GM19043 (cell line): ENCODE data around the gene ALOX12.

Experiments used
- ATAC-seq: cut with Tn5 transposase; IDR thresholded peaks from one replicate; pipeline ENCODE4 v1.9.1; 2021; ENCODE audit warnings: low read depth; ENCODE audit not compliant: unreplicated experiment

Gene ALOX12

DNA sequence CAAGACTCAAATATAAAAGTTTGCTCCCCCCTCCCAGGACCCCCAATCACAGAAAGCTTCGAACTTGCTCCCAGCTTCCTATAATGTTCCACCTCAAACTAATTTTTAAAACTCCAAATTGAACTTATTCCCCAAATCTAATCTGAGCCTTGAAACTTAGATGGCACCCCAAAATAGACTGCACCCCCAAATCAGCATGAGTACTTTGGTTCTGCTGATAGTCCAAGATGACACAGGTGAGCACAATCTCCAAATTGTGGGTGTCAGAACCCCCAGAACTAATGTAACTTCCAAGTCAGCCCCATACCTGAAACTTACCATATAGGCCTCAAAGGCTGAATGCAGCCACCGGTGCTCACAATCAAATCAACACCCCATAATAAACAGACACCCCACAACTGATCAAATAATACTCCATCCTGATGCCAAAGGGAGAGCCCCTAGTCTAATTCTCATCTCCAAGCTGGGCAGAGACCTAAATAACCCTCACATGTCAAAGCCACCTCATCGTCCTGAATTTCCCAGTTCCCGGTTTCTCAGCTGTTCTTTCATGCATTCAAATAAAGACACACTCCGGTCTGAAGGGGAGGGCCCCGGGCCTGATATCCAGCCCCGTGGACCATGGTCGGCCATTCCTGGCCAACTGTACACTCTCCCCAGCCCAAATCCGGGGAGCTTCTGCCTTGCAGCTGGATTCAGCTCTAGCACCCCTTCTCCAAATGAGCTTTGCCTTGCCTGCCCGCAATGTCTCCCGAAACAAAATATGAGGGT is 25.2 kb downstream of the ALOX12 start:
- ATAC-seq: no peak

DNA sequence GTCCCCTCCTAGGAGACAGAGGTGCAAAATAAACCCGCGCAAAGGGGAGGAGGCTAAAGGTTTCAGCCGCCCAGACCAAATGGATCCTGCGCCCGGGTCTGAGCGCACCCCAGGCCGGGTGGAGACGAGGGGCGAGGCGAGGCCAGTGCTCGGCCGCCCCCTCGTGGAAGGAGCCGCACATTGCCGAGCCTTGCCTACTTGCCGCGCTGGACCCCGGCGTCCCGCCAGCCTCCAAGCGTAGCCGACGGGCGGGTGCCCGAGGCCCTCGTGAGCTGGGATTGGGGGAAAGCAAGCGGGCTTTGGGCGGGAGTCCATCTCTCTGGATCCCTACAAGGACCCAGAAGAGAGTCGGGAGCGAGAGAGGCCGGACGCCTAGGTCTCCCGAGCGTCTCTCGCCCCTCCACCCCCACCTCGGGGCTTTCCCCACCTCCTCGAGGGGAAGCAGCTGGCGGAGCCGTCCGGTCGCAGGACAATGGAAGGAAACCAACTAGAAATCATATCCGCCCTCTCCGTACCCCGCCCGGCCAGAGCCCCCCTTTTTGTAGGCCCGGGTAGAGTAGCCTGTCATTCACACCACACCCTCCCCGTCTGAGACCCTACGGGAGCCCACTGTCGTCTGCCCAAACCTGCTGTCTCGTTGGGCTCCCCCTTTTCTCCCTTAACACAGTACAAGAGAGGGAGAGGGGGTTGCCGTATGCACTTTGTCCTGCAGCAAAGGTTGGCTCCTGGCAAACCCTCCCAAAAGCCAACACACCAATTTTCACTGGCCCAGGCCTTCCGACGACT is 26.3 kb downstream of the ALOX12 start:
- no peak for ATAC-seq

DNA sequence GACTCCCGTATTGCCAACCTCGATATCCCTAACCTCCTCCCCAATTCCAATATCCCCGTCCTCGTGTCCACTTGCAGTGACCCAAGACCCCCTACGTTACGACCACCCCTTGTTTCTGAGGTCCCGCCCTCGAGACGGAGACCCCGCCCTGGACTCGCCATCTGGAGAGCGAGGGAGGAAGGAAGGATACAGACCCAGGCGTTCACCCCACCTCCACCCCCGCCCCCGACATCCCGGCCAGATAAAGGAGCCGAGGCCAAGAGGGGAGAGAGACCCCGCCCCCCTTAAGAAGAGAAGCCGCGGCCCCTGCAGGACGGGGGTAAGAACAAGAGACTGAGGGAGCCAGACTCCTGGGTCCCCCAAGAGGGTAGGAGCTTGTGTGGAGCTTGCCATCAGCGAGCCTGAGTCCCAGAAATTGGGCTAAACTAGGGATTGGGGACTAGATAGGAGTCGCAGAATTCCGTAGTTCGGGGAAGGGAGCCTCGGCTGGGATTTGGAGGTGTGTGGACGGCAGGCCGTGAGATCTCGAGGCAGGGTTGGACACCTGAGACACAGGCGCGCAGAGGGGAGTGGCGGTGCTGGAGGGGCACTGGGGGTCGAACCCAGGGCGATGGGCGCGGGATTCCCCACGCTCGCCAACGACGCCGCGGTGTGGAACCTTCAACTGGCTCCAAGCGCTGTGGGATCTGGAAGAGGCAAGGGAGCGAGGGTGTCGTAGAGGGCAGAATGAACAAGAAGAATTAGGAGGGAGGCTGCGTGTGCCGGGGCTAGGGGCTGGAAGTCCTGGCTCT is 27.1 kb downstream of the ALOX12 start, which contains the start of gene BCL6B:
TSS of gene BCL6B (plus strand) at position 270 of the 791 bp plus-strand sequence. CDS start 622 bp downstream, outside the sequence.
- no peak for ATAC-seq

DNA sequence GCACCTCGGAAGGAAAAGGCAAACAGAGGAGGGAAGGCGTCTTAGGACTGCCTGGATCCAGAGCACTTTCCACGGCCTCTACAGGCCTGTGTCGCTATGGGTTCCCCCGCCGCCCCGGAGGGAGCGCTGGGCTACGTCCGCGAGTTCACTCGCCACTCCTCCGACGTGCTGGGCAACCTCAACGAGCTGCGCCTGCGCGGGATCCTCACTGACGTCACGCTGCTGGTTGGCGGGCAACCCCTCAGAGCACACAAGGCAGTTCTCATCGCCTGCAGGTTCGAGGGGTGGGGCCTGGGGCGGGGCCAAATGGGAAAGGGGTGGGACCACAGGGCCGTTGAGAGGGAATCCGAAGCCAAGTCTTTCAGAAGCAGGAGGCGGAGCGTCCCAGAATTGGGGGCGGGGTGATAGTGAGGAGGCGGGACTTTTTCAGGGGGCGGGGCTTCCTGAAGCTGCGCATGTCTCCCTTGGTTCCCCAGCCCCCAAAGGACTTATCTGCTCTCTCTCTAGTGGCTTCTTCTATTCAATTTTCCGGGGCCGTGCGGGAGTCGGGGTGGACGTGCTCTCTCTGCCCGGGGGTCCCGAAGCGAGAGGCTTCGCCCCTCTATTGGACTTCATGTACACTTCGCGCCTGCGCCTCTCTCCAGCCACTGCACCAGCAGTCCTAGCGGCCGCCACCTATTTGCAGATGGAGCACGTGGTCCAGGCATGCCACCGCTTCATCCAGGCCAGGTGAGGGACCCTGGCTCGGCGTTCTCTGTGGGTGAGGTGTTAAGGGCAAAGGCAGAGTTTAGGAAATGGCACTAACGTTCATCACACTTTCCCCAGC is 27.9 kb downstream of the ALOX12 start:
- ATAC-seq: no peak

DNA sequence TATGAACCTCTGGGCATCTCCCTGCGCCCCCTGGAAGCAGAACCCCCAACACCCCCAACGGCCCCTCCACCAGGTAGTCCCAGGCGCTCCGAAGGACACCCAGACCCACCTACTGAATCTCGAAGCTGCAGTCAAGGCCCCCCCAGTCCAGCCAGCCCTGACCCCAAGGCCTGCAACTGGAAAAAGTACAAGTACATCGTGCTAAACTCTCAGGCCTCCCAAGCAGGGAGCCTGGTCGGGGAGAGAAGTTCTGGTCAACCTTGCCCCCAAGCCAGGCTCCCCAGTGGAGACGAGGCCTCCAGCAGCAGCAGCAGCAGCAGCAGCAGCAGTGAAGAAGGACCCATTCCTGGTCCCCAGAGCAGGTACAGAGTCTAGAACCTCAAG is 28.5 kb downstream of the ALOX12 start:
- ATAC-seq: no peak

DNA sequence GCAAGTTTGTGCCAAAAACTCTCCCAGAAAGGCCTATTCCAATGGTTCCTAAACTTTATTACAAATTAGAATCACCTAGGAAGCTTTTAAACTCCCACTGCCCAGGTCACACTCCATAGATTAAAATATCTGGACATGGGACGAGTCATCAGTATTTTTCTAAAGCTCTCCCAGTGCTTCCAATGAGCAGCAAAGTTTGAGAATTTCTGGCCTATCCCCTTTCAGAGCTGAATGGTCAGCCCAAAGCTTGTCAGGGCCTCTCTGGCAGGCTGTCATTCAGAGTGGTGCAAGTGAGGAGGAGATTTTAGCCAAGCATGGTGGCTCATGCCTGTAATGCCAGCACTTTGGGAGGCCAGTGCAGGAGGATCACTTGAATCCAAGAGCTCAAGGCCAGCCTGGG is 29.4 kb downstream of the ALOX12 start:
- ATAC-seq: no peak

DNA sequence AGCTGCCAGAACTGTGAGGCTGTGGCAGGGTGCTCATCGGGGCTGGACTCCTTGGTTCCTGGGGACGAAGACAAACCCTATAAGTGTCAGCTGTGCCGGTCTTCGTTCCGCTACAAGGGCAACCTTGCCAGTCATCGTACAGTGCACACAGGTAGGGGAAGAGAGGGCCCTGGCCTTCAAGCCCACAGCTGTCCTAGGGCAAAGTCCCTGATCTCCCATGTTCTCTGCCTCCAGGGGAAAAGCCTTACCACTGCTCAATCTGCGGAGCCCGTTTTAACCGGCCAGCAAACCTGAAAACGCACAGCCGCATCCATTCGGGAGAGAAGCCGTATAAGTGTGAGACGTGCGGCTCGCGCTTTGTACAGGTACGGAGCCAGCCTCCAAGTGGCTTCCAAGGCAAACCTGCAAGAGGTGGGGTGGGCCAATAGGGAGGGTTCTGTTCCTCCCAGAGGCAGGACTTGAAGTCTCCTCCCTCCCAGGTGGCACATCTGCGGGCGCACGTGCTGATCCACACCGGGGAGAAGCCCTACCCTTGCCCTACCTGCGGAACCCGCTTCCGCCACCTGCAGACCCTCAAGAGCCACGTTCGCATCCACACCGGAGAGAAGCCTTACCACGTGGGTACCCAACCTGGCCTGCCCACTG is 30.7 kb downstream of the ALOX12 start:
- no peak for ATAC-seq

DNA sequence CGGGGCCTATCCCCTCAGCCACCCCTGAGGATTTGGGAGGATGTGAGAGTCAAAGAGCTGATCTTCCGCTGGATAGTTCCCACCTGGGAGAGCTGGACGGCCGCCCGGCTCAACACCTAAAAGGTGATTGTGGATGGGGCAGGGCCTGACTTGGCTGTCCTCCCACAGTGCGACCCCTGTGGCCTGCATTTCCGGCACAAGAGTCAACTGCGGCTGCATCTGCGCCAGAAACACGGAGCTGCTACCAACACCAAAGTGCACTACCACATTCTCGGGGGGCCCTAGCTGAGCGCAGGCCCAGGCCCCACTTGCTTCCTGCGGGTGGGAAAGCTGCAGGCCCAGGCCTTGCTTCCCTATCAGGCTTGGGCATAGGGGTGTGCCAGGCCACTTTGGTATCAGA is 31.5 kb downstream of the ALOX12 start:
- ATAC-seq: no peak

DNA sequence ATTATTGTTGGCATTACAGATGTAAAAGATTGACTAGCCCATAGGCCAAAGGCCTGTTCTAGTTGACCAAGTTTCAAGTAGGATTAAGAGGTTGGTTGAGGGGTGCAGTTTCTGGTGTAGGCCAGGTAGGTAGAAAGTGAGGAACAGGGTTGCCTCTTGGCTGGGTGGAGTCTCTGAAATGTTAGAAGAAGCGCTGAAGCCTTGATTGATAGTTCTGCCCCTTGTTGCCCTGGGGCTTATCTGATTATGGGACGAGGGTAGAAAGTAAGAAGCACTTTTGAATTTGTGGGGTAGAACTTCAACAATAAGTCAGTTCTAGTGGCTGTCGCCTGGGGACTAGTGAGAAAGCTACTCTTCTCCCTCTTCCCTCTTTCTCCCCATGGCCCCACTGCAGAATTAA is 33.2 kb downstream of the ALOX12 start:
- ATAC-seq: no peak

DNA sequence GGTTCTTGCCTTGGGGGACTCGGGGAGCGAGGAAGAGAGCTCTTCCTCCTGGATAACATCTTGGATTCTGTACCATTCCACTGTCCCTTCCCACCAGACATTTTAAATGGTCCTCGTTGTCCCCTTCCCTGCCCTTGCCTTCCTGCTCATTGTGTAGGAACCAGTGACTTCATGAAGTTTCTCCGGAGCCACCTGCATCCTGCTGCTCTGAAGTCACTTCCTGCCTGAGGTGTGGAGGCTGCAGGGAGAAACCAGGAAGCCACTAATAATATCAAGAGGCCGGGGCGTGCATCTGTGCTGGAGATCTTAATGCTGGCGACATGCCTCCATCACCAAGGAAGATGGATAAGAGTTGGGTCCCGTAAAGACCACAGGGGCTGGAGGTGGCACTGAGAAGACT is 33.8 kb downstream of the ALOX12 start:
- no peak for ATAC-seq

DNA sequence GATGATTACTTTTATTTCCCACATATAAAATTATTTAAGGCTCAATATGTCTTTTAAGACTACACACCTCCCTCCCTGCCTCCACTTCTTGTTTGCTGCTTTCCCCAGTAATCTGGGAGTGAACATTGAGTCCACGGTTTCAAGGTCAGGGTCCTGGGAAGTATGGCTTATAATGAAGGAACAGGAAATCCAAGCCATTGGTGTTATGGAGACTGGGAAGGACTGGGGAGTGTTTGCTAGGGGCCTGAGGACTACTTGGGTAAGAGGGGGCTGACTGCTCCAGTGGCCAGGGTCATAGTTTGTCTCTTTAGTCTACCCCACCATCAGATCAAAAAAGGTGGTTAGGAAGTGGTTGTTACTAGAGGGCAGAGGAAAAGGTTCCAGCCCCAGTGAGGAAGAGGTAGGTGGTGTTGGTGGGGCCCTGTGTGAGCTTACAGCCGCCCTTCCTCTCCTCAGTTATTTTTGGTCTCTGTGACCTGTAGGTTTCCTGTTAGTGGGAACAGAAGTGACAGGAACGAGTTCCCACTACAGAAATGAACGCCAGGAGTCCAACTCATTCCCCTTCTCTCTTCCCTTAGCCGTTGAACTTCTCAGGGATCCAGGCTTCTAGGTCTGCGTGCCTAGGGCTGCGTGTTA is 39.2 kb downstream of the ALOX12 start:
- peak; percentile 16 for ATAC-seq

DNA sequence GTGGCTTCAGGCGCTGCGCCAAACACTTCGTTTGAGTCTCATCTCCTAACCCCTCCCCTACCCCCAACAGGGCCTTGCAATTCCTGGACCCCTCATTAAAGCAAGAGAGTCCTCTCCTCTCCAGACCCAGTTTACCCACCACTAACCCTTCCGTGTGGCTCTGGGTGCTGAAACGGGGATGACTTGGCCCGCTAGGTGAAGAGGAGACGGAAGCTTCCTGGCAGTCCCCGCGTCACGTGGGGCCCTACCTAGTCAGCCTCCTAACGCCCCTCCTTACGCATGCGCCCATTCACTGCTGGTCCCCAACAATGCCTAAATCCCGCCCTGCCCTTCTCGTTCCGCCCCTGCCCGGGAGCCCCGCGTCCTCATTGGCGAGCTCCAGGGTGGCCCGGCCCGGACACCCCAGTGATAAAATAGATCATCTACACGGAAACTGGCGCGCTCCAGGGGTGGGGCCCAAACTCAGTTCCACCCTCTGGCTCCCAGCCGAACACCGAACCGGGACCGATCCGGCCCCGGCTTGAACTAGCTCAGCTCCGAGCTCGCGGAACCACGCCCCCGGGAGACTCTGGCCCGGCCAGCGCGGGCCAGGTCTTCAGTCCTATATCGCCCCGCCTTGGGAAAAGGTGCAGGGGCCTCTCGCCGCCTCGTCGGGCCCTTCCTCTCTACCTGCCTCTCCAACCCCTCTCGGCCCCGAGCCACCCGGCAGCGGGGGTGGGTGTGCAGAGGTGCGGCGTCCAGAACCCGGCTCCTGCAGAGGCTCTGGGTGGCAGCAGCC is 39.9 kb downstream of the ALOX12 start, which contains the start of gene SLC16A13:
TSS of gene SLC16A13 (plus strand) at position 425 of the 778 bp plus-strand sequence. CDS start 368 bp downstream, outside the sequence.
- peak; percentile 89 for ATAC-seq

DNA sequence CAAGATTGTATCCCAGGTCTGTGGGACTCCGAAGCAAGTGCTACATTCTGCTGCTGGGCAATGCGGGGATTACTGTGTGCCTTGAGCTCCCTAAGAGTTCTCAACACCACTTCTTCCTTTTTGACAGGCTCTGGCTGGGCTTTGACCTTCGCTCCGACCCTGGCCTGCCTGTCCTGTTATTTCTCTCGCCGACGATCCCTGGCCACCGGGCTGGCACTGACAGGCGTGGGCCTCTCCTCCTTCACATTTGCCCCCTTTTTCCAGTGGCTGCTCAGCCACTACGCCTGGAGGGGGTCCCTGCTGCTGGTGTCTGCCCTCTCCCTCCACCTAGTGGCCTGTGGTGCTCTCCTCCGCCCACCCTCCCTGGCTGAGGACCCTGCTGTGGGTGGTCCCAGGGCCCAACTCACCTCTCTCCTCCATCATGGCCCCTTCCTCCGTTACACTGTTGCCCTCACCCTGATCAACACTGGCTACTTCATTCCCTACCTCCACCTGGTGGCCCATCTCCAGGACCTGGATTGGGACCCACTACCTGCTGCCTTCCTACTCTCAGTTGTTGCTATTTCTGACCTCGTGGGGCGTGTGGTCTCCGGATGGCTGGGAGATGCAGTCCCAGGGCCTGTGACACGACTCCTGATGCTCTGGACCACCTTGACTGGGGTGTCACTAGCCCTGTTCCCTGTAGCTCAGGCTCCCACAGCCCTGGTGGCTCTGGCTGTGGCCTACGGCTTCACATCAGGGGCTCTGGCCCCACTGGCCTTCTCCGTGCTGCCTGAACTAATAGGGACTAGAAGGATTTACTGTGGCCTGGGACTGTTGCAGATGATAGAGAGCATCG is 42.4 kb downstream of the ALOX12 start:
- no peak for ATAC-seq

DNA sequence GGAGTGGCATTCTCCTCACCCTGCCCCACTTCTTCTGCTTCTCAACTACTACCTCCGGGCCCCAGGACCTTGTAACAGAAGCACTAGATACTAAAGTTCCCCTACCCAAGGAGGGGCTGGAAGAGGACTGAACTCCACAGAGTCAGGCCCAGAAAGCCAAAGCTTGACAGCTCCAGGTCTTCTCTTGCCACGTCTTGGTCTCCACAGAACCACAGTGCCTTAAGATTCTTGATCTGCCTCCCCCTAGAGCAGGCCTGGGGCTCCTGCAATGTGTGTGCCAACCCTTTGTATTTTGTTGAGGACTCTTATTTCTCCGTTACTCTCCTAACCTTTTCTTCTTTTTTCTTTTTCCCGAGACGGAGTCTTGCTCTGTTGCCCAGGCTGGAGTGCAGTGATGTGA is 44.0 kb downstream of the ALOX12 start:
- ATAC-seq: no peak

DNA sequence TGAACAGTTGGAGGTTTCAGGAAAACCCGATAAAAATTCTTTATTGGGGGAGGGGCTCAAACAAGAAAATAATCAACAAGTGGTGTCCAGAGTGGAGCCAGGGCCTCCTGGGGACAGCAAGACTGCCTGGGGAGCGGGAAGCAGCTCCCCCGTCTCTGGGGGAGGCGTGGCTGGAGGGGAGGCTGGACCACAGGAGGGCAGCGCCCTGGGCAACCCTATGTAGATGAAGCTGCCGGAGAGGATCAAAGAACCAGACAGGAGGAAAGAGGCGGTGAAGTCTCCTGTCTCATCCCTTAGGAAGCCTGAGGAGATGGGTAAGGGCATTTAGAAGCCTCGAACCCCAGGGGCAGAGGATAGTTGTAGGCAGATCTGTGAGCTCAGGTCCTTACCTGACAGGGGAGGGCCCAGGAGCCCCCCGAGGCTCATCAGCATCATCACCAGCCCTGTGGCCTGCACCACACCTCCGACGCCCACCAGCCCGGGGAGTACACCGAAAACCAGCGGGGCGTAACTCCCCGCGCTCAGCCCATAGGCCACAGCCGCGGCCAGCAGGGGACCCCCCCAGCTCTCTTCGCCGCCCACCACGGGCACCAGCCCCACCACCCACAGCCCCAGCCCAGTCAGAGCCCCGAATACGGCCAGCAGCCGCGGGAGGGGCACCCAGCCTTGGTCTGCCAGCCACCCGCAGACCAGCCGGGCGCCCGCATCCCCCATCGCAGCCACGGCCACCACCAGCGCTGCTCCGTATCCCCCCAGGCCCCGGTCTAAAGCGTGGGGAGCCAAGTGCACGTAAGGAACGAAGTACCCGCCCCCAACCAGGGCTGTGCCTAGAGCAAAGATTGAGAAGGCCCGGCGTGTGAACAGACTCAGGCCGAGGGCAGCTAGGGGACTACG is 46.0 kb downstream of the ALOX12 start:
- ATAC-seq: no peak

DNA sequence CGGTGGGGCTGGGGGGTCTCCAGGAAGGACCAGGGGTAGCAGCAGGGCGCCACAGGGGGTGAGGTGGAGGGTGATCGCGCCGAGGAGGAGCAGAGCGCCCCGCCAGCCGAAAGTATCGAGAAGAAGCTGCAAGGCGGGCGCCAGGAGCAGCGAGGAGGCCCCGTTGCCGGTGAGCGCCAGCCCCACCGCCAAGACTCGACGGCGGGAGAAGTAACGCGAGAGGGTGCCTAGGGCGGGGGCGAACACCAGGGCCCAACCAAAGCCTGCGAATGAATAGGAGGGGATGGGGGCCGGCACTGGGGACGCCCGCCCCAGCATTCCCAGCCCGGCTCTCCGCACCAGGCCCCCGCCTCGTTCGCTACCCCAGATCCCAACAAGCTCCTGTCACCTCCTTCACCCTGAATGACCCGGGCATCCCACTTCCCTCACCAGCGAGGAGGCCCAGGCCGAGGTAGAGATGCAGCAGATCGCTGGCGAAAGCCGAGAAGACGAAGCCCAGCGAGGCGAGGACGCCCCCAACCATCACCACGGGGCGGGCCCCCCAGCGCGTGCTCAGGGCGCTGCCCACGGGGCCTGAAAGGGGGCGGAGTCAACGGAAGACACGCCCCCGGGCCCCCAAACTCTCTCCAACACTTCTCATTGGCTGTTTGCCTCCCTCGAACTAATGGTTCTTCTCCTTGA is 46.8 kb downstream of the ALOX12 start:
- no peak for ATAC-seq
